Stomach (tissue), 9 donors: ENCODE data around the gene MRPL1. TPM values are rescaled to one million over a fixed set of nuclear protein-coding genes. Genes with fewer than 3 reads are reported as not detected.

ENCODE experiments used
- DNase-seq, 2 donors: peaks; one replicate each; pipeline versions ENCODE4 v3.0.0 to v3.0.0-alpha.2; 2013 to 2019
- H3K27ac ChIP-seq, 5 donors: fragments of 200-600 bp in 4 of 5; sonication (generic) in 4 of 5; one replicate each; pipeline ENCODE4 v1.5.1; 2013 to 2019; ENCODE audit warnings: mild to moderate bottlenecking in 1 of 5, moderate library complexity in 1 of 5
- H3K27me3 ChIP-seq, 3 donors: fragments of 200-600 bp; sonication (generic); one replicate each; pipeline ENCODE4 v1.5.1; 2017 to 2019; ENCODE audit warnings: mixed run types in 1 of 3
- H3K36me3 ChIP-seq, 4 donors: fragments of 200-600 bp; sonication (generic); 1 replicate in 3 of 4; 2 replicates in 1 of 4; pipeline ENCODE4 v1.5.1; 2016 to 2019
- H3K4me1 ChIP-seq, 4 donors: fragments of 200-600 bp; sonication (generic); one replicate each; pipeline ENCODE4 v1.5.1; 2016 to 2019
- H3K4me3 ChIP-seq, 4 donors: fragments of 200-600 bp; sonication (generic) in 3 of 4; one replicate each; pipeline ENCODE4 v1.5.1; 2016 to 2019; ENCODE audit warnings: mild to moderate bottlenecking in 1 of 4
- H3K9me3 ChIP-seq, 4 donors: fragments of 200-600 bp; sonication (generic); one replicate each; pipeline ENCODE4 v1.5.1; 2016 to 2019
- EP300 ChIP-seq: sonication (generic); formaldehyde crosslinking; IDR thresholded peaks from one replicate; pipeline ENCODE4 v1.6.1; 2017; ENCODE audit warnings: antibody characterized with exemption
- POLR2A ChIP-seq, 4 donors: fragments of 450-650 bp; IDR thresholded peaks; one replicate each; pipeline ENCODE4 v1.6.1; 2016; ENCODE audit warnings: antibody characterized with exemption in 4 of 4, control low read depth in 2 of 4, mild to moderate bottlenecking in 1 of 4, moderate library complexity in 1 of 4
- POLR2AphosphoS5 ChIP-seq, 3 donors: sonication (generic); formaldehyde crosslinking; IDR thresholded peaks; one replicate each; pipeline ENCODE4 v1.6.1; 2016; ENCODE audit warnings: antibody characterized with exemption in 3 of 3
- WGBS, 5 donors: extraction: QIAGEN DNeasy Blood & Tissue Kit in 3 of 5; methylation state at CpG; one replicate each; pipeline versions ENCODE4 v1.1.5 to v1.1.7; 2013 to 2018; 5-methylcytosine and 5-hydroxymethylcytosine counted together
- intact Hi-C: fragments of 100-400 bp; cut with DNase I; formaldehyde crosslinking; loops from one replicate; pipeline ENCODE4 v1.15.1; 2023; ENCODE audit warnings: low total_unique reads
- polyA plus RNA-seq, 3 donors: library from polyadenylated mRNA; stranded (reverse); fragments of 200-250 nt; gene quantifications; one replicate each; pipeline ENCODE4 v1.2.3, GENCODE V29; 2013
- total RNA-seq, 5 donors: library from RNA; depleted of rRNA; stranded (reverse); fragments of >200 nt; gene quantifications; one replicate each; pipeline versions ENCODE4 v1.1.0 to v1.2.3, GENCODE V29; 2014 to 2016
- TF ChIP-seq, protein P1 (sequence below), 7 experiments: fragments of 450-650 bp in 4 of 7; fragments of 200-600 bp in 3 of 7; sonication (generic) in 3 of 7; IDR thresholded peaks; one replicate each; pipeline ENCODE4 v1.5.1; 2016 to 2019; ENCODE audit warnings: antibody characterized with exemption in 7 of 7, control low read depth in 2 of 7, mild to moderate bottlenecking in 1 of 7
- donor health status: healthy with polysubstance abuse.
- donor health status: Bipolar disorder and iron deficiency.
- donor health status: healthy.

The MRPL1 gene
- total and polyA plus RNA-seq, 8 donors = 1.8 to 133 (median 36.9) TPM

GRCh38 chr4:77817304-77818072 lies 45.1 kb upstream of the MRPL1 start:
- Histone ChIP-seq H3K36me3 (no peaks in the 10 kb centered on the region), H3K9me3 (no peaks in the 10 kb centered on the region), H3K27me3 (no peaks in the 10 kb centered on the region), H3K4me1 (peaks cover 30 to 68% (median 47%) of the 10 kb centered on the region in 4 donors), H3K27ac (peak overlapping the region; percentile 98 to 100 (median 100)), H3K4me3 (peak overlapping the region; percentile 78 to 95 (median 86))
- 17 to 28% (median 19%) methylated on average over 8 of the region's 8 CpGs for WGBS, 5 donors
- intact Hi-C loops = no loop called here
- DNase-seq = peak in 1 of 2 donors; percentile 72
- TF ChIP-seq, protein P1, sequence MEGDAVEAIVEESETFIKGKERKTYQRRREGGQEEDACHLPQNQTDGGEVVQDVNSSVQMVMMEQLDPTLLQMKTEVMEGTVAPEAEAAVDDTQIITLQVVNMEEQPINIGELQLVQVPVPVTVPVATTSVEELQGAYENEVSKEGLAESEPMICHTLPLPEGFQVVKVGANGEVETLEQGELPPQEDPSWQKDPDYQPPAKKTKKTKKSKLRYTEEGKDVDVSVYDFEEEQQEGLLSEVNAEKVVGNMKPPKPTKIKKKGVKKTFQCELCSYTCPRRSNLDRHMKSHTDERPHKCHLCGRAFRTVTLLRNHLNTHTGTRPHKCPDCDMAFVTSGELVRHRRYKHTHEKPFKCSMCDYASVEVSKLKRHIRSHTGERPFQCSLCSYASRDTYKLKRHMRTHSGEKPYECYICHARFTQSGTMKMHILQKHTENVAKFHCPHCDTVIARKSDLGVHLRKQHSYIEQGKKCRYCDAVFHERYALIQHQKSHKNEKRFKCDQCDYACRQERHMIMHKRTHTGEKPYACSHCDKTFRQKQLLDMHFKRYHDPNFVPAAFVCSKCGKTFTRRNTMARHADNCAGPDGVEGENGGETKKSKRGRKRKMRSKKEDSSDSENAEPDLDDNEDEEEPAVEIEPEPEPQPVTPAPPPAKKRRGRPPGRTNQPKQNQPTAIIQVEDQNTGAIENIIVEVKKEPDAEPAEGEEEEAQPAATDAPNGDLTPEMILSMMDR (IDR thresholded peaks at IDR 0.05) = no peak
- TF ChIP-seq EP300 (no peak), POLR2A (IDR thresholded peaks at IDR 0.05) (no peak), POLR2AphosphoS5 (IDR thresholded peaks at IDR 0.05) (no peak)

DNA sequence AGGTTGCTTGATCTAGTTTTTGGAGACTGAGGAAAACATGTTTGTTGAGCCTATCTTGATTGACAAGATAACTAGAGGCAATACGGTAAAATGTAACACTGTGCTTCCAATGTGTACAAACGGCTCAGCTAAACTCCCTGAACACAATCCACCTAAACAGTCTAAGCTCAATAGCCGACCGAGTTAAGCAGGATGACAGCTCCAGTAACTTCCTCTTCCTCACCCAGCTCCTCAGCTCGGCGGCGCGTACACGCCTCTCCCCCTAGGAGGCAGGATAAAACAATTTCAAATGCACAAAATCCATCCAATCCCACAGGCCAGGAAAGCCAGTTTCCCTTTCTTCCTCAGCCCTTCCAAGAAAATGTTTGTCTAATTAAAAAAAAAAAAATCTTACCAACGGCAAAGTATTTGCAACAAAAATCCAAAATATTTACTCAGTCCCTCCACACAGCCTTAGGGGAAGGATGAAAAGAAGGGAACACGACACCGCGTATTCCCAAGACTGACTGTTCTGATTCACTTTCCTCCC lies 44.5 kb upstream of the MRPL1 start:
- H3K4me1 ChIP-seq = peaks cover 30 to 65% (median 47%) of the 10 kb centered on the region in 4 donors
- no peak for TF ChIP-seq POLR2A (IDR thresholded peaks at IDR 0.05)
- peak in 1 of 3 donors; percentile 54 for TF ChIP-seq POLR2AphosphoS5 (IDR thresholded peaks at IDR 0.05)
- TF ChIP-seq, protein P1 (IDR thresholded peaks at IDR 0.05) = peak in 5 of 7 experiments; percentile 20 to 53 (median 26)
- no peak for TF ChIP-seq EP300
- peak; percentile 76 to 92 for DNase-seq
- H3K4me3 ChIP-seq = peak overlapping the region; percentile 78 to 95 (median 86)
- WGBS, 5 donors = 0 to 1% (median 1%) methylated on average over 13 of the region's 13 CpGs
- H3K27me3 ChIP-seq = no peaks in the 10 kb centered on the region
- intact Hi-C loops = no loop called here
- H3K9me3 ChIP-seq = no peaks in the 10 kb centered on the region
- no peaks in the 10 kb centered on the region for H3K36me3 ChIP-seq
- peak overlapping the region; percentile 98 to 100 (median 100) for H3K27ac ChIP-seq

DNA sequence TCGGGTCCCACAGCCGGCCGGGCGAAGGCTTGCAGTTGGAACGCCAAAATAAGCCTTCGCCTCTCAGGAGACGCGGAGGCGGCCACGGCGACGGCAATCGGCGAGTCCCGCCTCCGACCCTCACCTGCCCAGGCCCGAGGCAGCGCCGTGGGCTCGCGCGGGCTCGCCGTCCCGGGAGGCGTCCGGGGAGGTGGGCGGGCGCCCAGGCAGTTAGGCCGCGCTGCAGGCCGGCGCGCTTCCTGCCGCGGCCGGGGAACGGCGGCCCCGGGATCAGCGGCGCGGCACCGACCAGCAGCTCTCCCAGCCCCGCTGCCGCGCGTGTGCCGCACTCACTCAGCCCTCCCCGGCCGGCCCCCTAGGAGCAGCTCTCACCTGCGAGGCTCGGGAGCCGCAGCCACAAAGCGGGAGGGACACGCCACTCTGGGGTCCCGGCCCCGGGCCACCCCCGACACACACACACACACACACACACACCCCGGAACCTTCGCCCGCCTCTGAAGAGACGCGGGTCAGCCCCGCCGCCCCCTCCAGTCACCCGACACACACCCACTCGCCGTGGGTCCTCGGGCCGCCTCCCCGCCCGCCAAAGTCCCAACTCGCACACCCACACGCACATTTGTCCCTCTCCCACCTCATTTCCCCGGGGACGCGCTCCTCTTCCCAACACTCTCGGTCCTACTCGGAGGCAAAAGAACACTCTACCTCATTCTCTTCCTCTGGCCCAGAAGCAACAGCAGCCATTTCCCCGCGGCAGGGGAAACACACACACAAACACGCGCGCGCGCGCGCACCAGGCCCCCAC lies 43.8 kb upstream of the MRPL1 start, which contains the start of gene CNOT6L:
Gene CNOT6L, minus strand, starts transcription at position 767 of the 802 bp plus-strand sequence. Its CDS starts 60 bp downstream, at position 707.
- Histone ChIP-seq H3K4me3 (peak within 1 kb of the TSS; percentile 78 to 95 (median 86)), H3K36me3 (no peaks in the 10 kb centered on the region), H3K9me3 (no peaks in the 10 kb centered on the region), H3K27me3 (no peaks in the 10 kb centered on the region), H3K27ac (peak within 1 kb of the TSS; percentile 98 to 100 (median 100)), H3K4me1 (peaks cover 30 to 58% (median 44%) of the 10 kb centered on the region in 4 donors)
- DNase-seq = peak; percentile 79 to 93
- 0 to 1% (median 0%) methylated on average over 50 to 89 of the region's 89 CpGs for WGBS, 5 donors
- peak; percentile 0 to 55 (median 11) for TF ChIP-seq POLR2AphosphoS5 (IDR thresholded peaks at IDR 0.05)
- no peak for TF ChIP-seq POLR2A (IDR thresholded peaks at IDR 0.05)
- intact Hi-C loops = no loop called here

DNA sequence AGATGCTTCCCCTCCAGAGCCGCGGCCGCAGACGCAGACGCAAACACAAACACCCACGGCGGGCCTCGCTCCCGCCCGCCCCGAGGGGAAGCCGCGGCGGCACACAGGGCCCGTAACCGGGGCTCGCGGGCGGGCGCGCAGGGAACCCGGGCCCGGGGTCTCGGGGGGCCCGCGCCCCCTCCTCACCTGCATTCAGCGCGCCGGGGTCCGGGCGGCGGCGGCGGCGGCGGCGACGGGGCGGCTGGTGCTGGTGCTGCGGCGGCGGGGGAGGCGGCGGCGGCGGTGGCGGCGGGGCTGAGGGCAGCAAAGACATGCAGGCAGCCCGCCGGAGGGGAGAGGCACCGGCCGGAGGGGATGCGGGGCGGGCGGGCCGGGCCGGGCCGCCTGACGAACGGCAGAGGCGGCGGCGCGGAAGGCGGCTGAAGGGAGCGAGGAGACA lies 43.2 kb upstream of the MRPL1 start:
- no peak for DNase-seq
- Histone ChIP-seq H3K4me1 (peaks cover 27 to 52% (median 41%) of the 10 kb centered on the region in 4 donors), H3K27ac (peak overlapping the region; percentile 98 to 100 (median 100)), H3K27me3 (no peaks in the 10 kb centered on the region), H3K4me3 (peak overlapping the region; percentile 78 to 95 (median 86)), H3K9me3 (no peaks in the 10 kb centered on the region), H3K36me3 (no peaks in the 10 kb centered on the region)
- no peak for TF ChIP-seq POLR2A (IDR thresholded peaks at IDR 0.05)
- no peak for TF ChIP-seq EP300
- peak in 1 of 3 donors; percentile 43 for TF ChIP-seq POLR2AphosphoS5 (IDR thresholded peaks at IDR 0.05)
- TF ChIP-seq, protein P1 (IDR thresholded peaks at IDR 0.05) = no peak
- 0 to 1% (median 0%) methylated on average over 12 to 66 of the region's 66 CpGs for WGBS, 5 donors
- intact Hi-C loops = no loop called here
